Thyroid gland (tissue), 4 donors: ENCODE measurements around the gene CLEC11A.

Experiments
- POLR2A ChIP-seq, 2 donors: fragments of 450-650 bp; IDR thresholded peaks; one replicate each; pipeline ENCODE4 v1.6.1; 2017; ENCODE audit warnings: antibody characterized with exemption in 2 of 2, mild to moderate bottlenecking in 2 of 2, moderate library complexity in 1 of 2
- TF ChIP-seq, protein P1 (sequence below), 6 experiments: fragments of 200-600 bp in 3 of 6; fragments of 450-650 bp in 3 of 6; sonication (generic) in 3 of 6; IDR thresholded peaks; one replicate each; pipeline ENCODE4 v1.5.1; 2016 to 2019; ENCODE audit warnings: antibody characterized with exemption in 6 of 6, mild to moderate bottlenecking in 2 of 6, inconsistent platforms in 1 of 6, moderate library complexity in 1 of 6

DNA sequence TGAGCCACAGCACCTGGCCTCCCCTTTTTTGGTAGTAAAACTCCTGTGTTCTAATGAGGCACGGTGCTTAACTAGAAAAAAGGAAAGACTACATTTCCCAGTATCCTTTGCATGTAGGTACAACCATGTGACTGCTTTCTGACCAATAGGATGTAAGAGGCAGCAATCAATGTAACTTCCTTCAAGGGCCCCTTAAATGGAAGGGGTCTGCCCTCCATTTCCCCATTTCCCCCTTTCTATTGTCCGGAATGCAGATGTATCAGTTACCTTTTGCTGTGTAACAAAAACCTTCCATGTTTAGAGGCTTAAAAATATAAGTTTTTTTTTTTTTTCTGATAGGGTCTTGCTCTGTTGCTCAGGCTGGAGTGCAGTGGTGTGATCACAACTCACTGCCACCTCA, 49.3 kb downstream of the CLEC11A start:
- no peak for TF ChIP-seq POLR2A (IDR thresholded peaks at IDR 0.05)
- TF ChIP-seq, protein P1, sequence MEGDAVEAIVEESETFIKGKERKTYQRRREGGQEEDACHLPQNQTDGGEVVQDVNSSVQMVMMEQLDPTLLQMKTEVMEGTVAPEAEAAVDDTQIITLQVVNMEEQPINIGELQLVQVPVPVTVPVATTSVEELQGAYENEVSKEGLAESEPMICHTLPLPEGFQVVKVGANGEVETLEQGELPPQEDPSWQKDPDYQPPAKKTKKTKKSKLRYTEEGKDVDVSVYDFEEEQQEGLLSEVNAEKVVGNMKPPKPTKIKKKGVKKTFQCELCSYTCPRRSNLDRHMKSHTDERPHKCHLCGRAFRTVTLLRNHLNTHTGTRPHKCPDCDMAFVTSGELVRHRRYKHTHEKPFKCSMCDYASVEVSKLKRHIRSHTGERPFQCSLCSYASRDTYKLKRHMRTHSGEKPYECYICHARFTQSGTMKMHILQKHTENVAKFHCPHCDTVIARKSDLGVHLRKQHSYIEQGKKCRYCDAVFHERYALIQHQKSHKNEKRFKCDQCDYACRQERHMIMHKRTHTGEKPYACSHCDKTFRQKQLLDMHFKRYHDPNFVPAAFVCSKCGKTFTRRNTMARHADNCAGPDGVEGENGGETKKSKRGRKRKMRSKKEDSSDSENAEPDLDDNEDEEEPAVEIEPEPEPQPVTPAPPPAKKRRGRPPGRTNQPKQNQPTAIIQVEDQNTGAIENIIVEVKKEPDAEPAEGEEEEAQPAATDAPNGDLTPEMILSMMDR (IDR thresholded peaks at IDR 0.05) = no peak
